Panc1 (cell line): Measurements from ENCODE around the gene CD1C. TPM values are rescaled to one million over a fixed set of nuclear protein-coding genes. Genes with fewer than 3 reads are reported as not detected.

Source experiments
- ATAC-seq: fragments of 200-7000 bp; cut with Tn5 transposase; 2 replicates; pipeline ENCODE4 v1.9.1; 2020; ENCODE audit warnings: mild to moderate bottlenecking, moderate library complexity
- BruUV-seq: library from RNA; stranded (reverse); fragments of 400-500 nt; replicated peaks from 2 replicates; lab custom pipeline; 2021; lab: Mats Ljungman, UMichigan
- CTCF ChIA-PET: fragments of 300-600 bp; sonication (Branson Sonifier 250); formaldehyde crosslinking; loops from one replicate; lab custom pipeline; 2022; ENCODE audit warnings: antibody characterized with exemption; lab: Charles Lee
- POLR2A ChIA-PET: fragments of 300-600 bp; sonication (Branson Sonifier 250); formaldehyde crosslinking; loops from one replicate; lab custom pipeline; 2022; ENCODE audit warnings: antibody characterized with exemption; lab: Charles Lee
- DNase-seq: peaks from one replicate; pipeline ENCODE4 v3.0.0-alpha.2; 2010; ENCODE audit warnings: low read depth, low spot score
- H3K27ac ChIP-seq: 2 replicates; pipeline ENCODE4 v1.5.1; 2011; ENCODE audit warnings: mild to moderate bottlenecking, low read length, inconsistent platforms
- H3K27me3 ChIP-seq: fragments of 200-500 bp; sonication (Bioruptor generic); 2 replicates; pipeline ENCODE4 v1.6.0; 2014; ENCODE audit warnings: low read length, inconsistent platforms; ENCODE audit not compliant: control insufficient read depth, insufficient read depth
- H3K36me3 ChIP-seq: fragments of 200-500 bp; sonication (Bioruptor generic); 2 replicates; pipeline ENCODE4 v1.5.1; 2014; ENCODE audit warnings: inconsistent platforms, mild to moderate bottlenecking, low read length, moderate library complexity; ENCODE audit not compliant: control insufficient read depth, insufficient read depth
- H3K4me1 ChIP-seq: 2 replicates; pipeline ENCODE4 v1.5.1; 2011; ENCODE audit warnings: inconsistent platforms, mild to moderate bottlenecking, low read length, moderate library complexity; ENCODE audit not compliant: control insufficient read depth, insufficient read depth
- H3K4me3 ChIP-seq, 2 experiments: 2 replicates each; pipeline ENCODE4 v1.5.1; 2011 to 2012; ENCODE audit warnings: low read depth in 2 of 2, low read length in 2 of 2, mild to moderate bottlenecking in 2 of 2, inconsistent platforms in 1 of 2, moderate library complexity in 1 of 2
- H3K9me3 ChIP-seq: fragments of 200-500 bp; sonication (Bioruptor generic); 2 replicates; pipeline ENCODE4 v1.5.1; 2014; ENCODE audit warnings: low read depth, mild to moderate bottlenecking, inconsistent platforms, low read length, moderate library complexity; ENCODE audit not compliant: control insufficient read depth, insufficient read depth
- POLR2AphosphoS5 ChIP-seq: IDR thresholded peaks from 2 replicates; pipeline ENCODE4 v1.6.1; 2012; ENCODE audit warnings: mild to moderate bottlenecking, low read depth, low read length, moderate library complexity
- SIN3A ChIP-seq: IDR thresholded peaks from 2 replicates; pipeline ENCODE4 v1.6.1; 2012; ENCODE audit warnings: low read depth, mild to moderate bottlenecking, low read length, moderate library complexity, borderline replicate concordance; ENCODE audit not compliant: insufficient read depth
- TCF7L2 ChIP-seq: IDR thresholded peaks from 2 replicates; pipeline ENCODE4 v1.6.1; 2011; ENCODE audit warnings: mild to moderate bottlenecking, low read depth, low read length, inconsistent platforms
- in situ Hi-C: cut with HindIII; loops from 2 replicates; pipeline ENCODE4 v1.10.0; 2016; ENCODE audit warnings: low sequenced_read_pairs, low pct_unique_long_range_greater_than_20kb
- intact Hi-C: fragments of 100-400 bp; cut with micrococcal nuclease; formaldehyde crosslinking; loops from one replicate; pipeline ENCODE4 v1.10.0; 2022; ENCODE audit not compliant: unreplicated experiment
- total RNA-seq: library from RNA; stranded (reverse); gene quantifications from one replicate; pipeline ENCODE4 v1.2.1, GENCODE V29; 2021; ENCODE audit not compliant: unreplicated experiment
- TF ChIP-seq, protein P1 (sequence below): fragments of 450-650 bp; IDR thresholded peaks from 2 replicates; pipeline ENCODE4 v1.5.1; 2017; ENCODE audit warnings: mild to moderate bottlenecking
- TF ChIP-seq, protein P2 (sequence below), 2 experiments: IDR thresholded peaks; 2 replicates each; pipeline ENCODE4 v1.6.1; 2011 to 2012; ENCODE audit warnings: low read depth in 2 of 2, control low read depth in 1 of 2, low read length in 1 of 2, mild to moderate bottlenecking in 1 of 2, moderate library complexity in 1 of 2; ENCODE audit not compliant: insufficient read depth in 1 of 2

CD1C gene
- total RNA-seq, 1 experiment from 2014 or later: not detected

DNA sequence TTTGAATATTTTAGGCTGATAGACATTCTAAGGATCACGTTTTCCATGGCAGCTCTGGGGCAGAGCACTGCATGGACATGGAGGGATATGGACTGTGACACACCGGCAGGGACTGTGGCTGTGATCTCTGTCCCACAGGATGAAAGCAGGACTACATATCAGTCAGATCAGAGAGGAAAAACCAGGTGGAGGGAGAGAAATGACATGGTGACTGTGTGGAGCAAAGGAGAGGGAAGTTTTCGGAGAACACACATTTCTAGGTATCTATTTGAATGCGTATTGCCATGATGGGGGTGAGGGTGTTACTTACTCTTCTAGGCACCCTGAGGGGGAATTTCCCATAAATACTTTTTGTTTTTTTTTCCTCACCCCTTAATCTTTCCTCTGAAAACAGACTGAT lies 3.2 kb upstream of the CD1C start:
- H3K4me3 ChIP-seq: no peak overlapping the region
- intact Hi-C loops: no loop called here
- H3K36me3 ChIP-seq: no peaks in the 10 kb centered on the region
- H3K27me3 ChIP-seq: no peaks in the 10 kb centered on the region
- H3K9me3 ChIP-seq: no peaks in the 10 kb centered on the region
- TF ChIP-seq SIN3A (no peak), TCF7L2 (no peak)
- no peaks in the 10 kb centered on the region for H3K4me1 ChIP-seq
- ChIA-PET POLR2A (no interaction called here), CTCF (no interaction called here)
- ATAC-seq (no peak), DNase-seq (no peak)
- in situ Hi-C loops: no loop called here
- H3K27ac ChIP-seq: no peak overlapping the region
- no TSS peak for BruUV-seq

DNA sequence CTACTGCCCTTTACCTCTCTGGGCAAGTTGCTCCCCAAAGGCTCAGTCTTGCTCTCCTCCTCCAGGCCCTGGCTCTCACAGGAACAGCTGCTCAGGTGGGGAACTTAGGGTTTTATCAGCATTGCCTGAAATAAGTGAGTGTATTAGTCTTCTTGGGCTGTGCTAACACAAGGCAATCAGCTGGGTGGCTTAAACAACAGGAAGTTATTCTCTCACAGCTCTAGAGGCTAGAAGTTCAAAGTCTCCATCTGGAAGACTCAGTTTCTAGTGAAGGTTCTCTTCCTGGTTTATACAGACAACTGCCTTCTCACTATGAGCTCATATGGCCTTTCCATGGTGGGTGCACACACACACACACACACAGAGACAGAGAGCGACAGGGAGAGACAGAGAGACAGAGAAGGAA lies 2.8 kb upstream of the CD1C start:
- ATAC-seq: no peak
- in situ Hi-C loops: no loop called here
- Histone ChIP-seq H3K4me1 (no peaks in the 10 kb centered on the region), H3K27me3 (no peaks in the 10 kb centered on the region), H3K9me3 (no peaks in the 10 kb centered on the region), H3K36me3 (no peaks in the 10 kb centered on the region), H3K4me3 (no peak overlapping the region), H3K27ac (no peak overlapping the region)
- BruUV-seq: no TSS peak
- TF ChIP-seq TCF7L2 (no peak), SIN3A (no peak), POLR2AphosphoS5 (no peak)
- TF ChIP-seq, protein P1, sequence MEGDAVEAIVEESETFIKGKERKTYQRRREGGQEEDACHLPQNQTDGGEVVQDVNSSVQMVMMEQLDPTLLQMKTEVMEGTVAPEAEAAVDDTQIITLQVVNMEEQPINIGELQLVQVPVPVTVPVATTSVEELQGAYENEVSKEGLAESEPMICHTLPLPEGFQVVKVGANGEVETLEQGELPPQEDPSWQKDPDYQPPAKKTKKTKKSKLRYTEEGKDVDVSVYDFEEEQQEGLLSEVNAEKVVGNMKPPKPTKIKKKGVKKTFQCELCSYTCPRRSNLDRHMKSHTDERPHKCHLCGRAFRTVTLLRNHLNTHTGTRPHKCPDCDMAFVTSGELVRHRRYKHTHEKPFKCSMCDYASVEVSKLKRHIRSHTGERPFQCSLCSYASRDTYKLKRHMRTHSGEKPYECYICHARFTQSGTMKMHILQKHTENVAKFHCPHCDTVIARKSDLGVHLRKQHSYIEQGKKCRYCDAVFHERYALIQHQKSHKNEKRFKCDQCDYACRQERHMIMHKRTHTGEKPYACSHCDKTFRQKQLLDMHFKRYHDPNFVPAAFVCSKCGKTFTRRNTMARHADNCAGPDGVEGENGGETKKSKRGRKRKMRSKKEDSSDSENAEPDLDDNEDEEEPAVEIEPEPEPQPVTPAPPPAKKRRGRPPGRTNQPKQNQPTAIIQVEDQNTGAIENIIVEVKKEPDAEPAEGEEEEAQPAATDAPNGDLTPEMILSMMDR: no peak
- TF ChIP-seq, protein P2, sequence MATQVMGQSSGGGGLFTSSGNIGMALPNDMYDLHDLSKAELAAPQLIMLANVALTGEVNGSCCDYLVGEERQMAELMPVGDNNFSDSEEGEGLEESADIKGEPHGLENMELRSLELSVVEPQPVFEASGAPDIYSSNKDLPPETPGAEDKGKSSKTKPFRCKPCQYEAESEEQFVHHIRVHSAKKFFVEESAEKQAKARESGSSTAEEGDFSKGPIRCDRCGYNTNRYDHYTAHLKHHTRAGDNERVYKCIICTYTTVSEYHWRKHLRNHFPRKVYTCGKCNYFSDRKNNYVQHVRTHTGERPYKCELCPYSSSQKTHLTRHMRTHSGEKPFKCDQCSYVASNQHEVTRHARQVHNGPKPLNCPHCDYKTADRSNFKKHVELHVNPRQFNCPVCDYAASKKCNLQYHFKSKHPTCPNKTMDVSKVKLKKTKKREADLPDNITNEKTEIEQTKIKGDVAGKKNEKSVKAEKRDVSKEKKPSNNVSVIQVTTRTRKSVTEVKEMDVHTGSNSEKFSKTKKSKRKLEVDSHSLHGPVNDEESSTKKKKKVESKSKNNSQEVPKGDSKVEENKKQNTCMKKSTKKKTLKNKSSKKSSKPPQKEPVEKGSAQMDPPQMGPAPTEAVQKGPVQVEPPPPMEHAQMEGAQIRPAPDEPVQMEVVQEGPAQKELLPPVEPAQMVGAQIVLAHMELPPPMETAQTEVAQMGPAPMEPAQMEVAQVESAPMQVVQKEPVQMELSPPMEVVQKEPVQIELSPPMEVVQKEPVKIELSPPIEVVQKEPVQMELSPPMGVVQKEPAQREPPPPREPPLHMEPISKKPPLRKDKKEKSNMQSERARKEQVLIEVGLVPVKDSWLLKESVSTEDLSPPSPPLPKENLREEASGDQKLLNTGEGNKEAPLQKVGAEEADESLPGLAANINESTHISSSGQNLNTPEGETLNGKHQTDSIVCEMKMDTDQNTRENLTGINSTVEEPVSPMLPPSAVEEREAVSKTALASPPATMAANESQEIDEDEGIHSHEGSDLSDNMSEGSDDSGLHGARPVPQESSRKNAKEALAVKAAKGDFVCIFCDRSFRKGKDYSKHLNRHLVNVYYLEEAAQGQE (IDR thresholded peaks at IDR 0.05; ENCODE audit: insufficient read depth in 1 of 2, low read depth in 2 of 2, low read length in 1 of 2): no peak
- CTCF ChIA-PET: no interaction called here
- POLR2A ChIA-PET: no interaction called here
- intact Hi-C loops: no loop called here
- no peak for DNase-seq

DNA sequence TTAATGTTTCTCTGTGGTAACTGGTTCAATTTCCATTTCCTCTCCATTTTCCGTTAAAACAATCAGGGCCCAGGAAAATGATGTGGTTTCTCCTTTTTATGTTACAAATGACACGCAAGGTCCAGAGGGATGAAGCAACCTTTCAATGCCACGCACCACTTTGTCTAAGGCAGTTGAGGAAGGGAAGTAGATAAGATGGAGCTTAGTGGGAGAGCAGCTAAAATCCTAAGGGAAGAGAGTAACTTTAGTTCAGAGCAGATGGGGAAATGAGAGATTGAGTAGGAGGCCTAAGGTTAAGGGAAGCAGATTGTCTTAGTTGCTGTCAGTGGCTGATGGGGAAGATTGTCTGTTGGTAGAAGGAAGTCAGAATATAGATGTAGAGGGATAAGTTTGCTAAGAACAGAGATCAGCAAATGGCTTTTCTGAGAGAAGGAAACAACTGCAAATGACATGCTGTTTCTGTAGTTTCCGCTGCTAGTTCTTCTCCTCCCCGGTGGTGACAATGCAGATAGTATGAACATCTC lies 660 bp downstream of the CD1C start:
- no peaks in the 10 kb centered on the region for H3K36me3 ChIP-seq
- H3K4me1 ChIP-seq: no peaks in the 10 kb centered on the region
- ATAC-seq (no peak), DNase-seq (no peak)
- no peak overlapping the region for H3K4me3 ChIP-seq
- TF ChIP-seq SIN3A: no peak
- no peak for TF ChIP-seq TCF7L2
- no peak for TF ChIP-seq POLR2AphosphoS5
- TF ChIP-seq, protein P1: no peak
- TF ChIP-seq, protein P2 (IDR thresholded peaks at IDR 0.05; ENCODE audit: insufficient read depth in 1 of 2, low read depth in 2 of 2, low read length in 1 of 2): no peak
- H3K27me3 ChIP-seq: no peaks in the 10 kb centered on the region
- intact Hi-C loops: no loop called here
- no peaks in the 10 kb centered on the region for H3K9me3 ChIP-seq
- in situ Hi-C loops: no loop called here
- CTCF ChIA-PET: no interaction called here
- BruUV-seq: no TSS peak
- POLR2A ChIA-PET: no interaction called here
- H3K27ac ChIP-seq: no peak overlapping the region
